NCI-H2107 (cell line): ENCODE measurements around the gene RPS19BP1.

Experiments used
- DNase-seq: peaks from one replicate; lab custom pipeline; 2025; lab: John Stamatoyannopoulos, UW

Gene RPS19BP1, protein sequence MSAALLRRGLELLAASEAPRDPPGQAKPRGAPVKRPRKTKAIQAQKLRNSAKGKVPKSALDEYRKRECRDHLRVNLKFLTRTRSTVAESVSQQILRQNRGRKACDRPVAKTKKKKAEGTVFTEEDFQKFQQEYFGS

DNA sequence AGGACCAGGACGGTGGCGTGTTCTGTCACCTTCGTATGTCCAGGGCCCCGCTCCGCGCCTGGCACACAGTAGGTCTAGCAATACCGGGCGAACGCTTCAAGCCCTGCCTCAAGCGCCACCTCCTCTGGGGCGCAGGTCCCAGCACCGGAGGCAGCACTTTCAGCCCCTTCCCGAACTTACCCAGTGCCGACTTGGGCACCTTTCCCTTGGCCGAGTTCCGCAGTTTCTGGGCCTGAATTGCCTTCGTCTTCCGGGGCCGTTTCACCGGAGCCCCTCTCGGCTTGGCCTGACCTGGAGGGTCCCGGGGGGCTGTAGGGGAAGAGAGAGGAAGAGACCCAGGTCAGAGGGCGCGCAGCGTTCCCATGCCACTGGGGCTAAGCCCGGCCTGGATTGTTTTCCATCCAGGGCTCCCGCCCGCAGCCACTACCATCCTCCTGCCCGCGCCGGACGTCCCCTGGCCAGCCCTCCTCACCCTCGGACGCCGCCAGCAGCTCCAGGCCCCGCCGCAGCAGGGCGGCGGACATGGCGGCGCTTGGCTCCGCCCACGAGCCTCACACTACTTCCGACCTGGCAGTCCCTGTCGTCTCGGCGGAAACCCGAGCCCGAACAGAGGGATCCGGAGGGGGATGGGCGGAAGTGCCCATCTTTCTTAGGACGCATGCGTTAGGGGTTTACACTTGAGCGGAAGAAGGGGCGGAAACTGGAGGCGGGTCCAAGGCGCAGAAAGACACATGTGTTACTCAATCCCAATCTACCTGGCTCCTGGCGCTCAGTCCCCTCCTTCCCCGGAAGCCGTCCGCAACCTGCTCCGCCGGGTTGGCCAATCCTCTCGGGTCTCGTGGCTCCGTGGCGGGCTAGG is at the start of gene RPS19BP1:
RPS19BP1 (minus strand) TSS at position 534 of the 859 bp plus-strand sequence; CDS start at position 524, 10 bp downstream.
- DNase-seq, result peak; percentile 93

DNA sequence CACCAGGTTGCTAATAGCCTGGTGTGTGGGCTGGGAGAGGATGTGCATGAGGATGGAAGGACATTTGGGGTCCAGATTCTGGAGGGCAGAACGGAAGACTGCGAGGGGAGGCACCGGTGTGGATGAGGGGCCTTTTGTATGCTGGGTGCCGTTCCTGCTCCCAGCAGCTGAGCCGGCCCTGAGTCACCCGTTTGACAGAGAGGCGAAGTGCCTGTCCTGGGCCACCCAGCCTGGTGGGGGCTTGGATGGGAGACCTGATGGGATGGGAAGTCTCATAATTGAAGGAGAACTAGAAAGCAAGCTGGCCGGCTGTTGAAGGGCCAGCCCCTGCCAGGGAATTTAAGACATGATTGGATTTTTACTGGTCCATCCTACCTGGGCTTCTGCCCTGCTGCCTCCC is 48.8 kb upstream of the RPS19BP1 start:
- no peak for DNase-seq

DNA sequence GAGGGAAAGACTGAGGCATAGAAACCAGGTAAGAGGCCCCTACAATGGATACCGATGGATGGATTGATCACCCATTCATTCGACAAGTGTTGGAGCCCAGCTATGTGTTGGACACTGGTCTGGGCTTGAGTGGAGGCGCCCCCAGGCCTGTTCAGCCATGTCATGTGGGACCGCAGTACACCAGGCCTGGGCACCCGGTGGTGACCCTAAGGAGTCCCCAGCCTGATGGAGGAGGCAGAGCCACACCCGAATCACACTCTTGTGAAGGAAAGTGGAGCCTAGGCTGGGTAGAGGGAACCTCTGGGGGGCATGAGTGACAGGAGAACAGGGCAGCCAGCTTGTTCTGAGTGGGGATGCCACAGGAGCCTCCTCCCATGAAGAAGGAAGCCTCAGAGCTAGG is 48.2 kb upstream of the RPS19BP1 start:
- no peak for DNase-seq

DNA sequence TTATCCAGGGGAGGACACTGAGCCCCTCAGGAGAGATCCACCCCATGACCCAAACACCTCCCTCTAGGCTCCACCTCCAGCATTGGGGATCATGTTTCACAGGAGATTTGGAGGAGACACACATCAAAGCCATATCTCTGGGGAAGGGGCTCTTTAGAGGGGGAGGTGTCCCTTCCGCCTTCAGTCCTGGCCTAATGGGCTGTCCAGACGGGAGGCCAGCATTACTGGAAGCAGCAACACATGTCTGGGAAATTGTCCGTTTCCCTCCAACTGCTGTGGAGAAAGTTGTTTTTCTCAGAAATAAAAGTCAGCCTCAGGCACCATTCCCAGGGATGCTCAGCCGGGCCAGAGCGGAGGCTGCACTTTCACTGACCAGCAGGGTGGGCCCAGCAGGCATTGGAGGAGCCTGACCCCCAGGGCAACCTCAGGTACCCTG is 47.5 kb upstream of the RPS19BP1 start:
- DNase-seq, result no peak

DNA sequence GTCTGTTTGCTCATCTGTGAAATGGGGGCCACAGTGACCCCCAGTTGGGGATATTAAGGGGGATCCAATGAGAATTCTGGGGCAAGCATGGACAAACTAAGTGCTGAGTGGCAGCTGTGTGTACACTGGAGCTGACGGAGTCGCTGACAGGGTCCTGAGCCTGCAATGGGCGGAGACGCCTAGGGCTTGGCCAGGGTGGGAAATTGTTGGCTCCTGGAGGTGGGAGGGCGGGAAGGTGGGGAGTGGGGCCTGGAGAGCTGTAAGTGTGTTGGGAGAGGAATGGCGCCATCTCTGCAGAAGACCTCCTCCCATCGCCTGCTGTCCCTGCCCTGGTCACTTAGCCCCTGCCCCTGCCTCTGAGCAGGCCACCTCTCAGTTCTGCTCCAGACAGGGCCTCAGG is 45.4 kb upstream of the RPS19BP1 start:
- DNase-seq, result no peak

DNA sequence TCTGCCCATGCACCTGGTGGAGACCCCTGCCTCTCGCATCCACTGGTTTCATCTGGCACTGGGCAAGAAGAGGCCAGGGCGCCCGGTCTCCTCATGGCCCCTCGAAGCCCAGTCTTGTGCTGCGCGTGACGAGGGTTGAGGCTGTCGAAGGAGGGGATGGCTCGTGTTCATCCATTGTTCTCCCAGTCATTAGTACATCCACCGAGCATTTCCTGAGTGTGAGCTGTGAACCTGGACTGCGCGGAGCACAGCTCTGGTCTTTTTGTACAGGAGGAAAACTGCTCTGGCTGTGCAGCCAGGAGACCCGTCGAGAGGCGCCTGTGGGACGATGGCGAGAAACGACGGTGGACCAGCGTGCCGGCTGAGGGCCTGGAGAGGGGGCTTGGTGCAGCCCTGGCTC is 44.8 kb upstream of the RPS19BP1 start:
- DNase-seq, result no peak

DNA sequence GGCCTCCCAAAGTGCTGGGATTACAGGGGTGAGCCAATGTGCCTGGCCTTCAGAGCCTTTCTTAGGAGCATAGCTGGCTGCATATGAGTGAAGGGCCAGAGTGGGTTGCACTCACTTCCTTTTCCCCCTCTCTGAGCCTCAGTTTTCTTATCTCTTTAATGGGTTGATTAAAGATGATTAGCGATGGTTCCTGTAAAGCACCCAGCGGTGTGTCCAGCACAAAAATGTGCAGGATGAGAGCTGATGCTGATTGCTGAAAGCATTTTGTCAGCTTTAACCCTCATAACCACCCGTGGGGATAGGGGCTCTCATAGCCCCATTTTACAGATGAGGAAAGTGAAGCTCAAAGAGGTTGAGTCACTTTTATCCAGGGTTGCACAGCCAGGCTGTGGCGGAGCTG is 43.5 kb upstream of the RPS19BP1 start:
- DNase-seq, result no peak

DNA sequence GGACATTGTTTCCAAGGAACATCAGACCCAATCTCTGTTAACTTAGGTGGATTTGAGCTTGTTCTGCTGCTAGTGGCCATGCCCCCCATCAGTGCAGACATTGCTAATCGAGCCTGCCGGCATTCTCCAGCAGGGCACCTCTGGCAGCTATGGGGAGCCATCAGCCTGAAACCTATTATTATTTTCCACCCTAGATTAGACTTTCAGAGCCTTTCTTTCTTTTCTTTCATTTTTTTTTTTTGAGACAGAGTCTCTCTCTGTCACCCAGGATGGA is 42.9 kb upstream of the RPS19BP1 start:
- DNase-seq, result no peak

DNA sequence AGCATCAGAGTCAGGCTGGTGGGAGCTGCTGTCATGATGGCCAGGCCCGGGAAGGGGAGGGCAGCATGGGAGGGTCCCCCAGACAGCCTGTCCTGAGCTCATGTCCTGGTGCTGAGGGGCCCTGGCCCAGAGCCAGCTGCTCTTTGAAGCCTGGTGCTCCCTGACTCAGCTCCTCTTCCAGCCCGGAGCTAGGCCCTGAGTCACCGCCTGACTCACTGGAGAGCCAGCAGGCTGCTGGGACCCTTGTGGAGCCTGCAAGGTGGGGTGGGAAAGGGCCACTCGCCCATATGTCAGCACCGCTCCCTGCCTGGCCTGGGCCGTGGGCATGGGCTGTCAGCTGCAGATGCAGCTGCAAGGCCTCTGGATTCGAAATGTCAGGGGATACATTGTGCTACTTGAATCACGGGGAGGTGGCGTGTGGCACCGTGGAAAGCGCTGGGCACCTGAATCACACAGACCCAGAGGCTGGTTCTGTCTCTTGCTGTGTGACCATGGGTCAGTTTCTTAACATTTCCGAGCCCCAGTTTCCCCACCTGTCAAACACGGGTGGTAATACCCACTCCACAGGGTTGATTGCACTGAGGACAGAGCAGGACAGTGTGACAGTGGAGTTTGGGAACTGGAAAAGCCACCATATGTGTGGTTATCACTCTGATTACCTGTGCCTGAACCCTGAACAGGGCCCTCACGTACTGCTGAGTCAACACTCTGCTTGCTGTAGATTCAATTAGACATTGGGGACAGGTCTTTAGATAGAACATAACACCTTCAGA is 42.4 kb upstream of the RPS19BP1 start:
- no peak for DNase-seq

DNA sequence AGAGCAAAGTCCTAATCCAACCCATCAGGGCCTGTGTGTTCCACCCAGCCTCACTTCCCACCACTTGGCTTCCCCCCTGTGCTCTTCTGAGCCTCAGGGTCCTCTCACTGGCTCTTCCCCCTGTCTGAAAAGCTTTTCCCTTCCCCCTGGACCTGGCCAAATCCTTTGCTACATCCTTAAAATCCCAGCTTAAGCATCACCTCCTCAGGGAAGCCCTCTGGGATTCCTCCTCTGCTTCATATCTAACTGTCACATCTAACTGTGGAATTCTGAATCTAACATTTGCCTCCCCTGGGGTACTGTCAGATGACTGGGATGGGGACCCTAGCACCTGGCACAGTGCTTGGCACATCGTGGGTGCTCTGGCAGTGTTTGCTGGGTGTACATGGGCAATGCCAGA is 39.0 kb upstream of the RPS19BP1 start:
- no peak for DNase-seq

DNA sequence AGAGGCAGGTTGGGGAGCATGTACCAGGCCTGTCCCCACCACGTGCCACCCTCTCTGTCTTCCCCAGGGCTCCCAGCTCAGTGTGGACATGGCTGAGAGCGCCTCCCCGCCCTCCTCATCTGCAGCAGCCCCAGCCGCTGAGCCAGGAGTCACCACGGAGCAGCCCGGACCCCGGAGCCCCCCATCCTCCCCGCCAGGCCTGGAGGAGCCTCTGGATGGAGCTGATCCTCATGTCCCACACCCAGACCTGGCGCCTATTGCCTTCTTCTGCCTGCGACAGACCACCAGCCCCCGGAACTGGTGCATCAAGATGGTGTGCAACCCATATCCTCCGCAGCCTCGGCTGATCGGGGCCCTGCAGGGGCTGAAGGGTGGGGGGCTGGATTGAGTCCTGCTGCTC is 38.1 kb upstream of the RPS19BP1 start, which contains the start of gene CACNA1I:
CACNA1I (plus strand) TSS at position 89 of the 400 bp plus-strand sequence; CDS start at position 89, 0 bp downstream.
- DNase-seq, result no peak

DNA sequence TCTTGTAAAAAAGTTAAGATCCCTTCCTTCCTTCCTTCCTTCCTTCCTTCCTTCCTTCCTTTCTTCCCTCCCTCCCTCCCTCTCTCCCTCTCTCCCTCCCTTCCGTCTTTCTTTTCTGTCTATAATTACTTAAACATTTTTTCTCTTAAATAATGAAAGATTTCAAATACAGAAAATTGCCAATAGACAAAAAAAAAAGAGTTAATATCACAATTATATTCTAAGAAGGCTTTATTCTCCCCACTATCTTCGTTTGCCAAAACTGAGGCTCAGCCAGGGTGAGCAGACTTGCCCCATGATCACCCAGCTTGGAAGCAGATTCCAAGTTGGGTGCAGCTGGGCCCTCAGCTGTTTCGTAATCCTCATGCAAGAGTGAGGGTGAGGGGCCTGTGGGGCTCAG is 37.7 kb upstream of the RPS19BP1 start:
- DNase-seq, result no peak

DNA sequence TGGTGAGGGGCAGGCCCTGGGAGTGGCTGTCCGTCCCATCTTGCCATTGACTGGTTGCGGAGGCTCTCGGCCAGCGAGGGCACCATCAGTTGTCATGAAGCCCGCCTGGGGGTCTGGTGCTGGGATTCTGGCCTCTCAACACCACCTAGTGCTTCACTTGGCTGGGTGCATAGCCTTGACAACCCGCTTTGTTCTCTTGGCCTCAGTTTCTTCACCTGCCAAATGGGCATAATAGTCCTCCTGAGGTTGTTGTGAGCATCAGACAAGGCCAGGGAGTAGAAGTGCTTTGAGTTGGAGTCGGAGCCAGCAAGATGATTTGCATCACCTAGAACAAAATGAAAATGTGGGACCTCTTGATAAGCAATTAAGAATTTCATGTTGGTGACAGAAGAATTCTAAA is 36.5 kb upstream of the RPS19BP1 start:
- no peak for DNase-seq

DNA sequence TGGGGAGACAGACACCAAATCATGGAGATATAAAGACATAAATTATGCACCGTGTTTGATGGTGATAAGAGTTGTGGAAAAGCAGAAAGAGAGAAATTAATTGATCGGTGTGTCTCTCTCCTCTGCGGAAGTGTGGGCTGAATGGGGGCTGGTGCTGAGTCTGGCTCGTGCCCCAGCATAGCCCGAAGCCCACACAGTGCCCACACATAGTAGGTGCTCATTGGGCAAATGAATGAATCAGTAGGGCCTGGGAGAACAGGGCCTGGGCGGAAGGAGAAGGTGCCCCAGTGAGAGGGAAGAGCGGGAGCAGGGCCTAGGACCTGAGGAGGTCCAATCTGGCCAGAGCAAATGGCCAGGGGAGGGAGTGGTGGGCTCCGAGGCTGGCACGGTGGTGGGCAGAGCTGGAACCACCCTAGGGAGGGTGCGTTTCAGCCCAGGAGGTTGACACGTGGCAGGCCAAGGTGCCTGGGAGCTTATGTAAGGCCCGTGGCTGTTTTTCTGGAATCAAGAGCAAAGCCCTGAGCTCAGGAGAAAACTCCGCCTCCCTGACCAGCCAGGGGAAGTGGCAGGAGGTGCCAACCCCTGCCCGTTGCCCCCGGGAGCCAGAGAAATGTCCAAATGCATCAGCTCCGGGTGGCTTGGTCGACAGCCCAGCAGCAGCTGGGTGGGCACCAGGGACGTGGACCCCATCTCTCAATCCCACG is 35.9 kb upstream of the RPS19BP1 start:
- no peak for DNase-seq

DNA sequence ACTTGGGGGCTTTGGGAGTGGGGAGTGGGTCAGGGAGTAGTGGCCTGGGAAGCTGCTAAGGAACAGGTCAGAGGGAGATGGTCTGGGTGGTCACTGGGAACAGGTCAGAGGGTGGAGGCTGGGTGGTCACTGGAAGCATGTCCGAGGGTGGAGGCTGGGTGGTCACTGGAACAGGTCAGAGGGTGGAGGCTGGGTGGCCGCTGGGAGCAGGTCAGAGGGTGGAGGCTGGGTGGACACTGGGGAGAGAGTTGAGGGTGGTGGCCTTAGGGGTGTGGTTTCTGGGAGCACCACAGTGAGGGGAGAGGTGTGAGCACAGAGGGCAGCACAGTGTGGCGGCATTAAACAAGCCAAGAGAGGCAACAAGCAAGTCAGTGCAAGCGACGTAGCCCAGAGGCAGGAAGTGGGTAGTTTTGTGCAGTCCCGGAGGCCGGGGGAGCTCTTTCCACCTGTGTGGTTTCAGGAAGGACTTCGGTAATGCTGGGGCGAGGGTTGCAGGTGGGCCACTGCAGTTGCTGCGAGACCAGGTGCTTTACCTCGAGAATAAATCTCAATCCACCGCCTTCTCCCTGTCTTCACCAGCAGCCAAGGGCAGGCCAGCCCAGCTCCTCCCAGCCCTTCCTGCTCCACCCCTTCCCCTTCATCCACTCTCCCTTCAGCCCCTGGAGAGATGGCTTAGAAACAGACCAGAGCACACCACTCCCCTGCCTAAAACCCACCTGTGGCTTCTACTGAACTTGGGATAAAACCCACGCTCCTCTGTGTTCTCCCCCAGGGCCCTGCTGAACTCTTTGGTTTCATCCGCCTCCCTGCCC is 34.8 kb upstream of the RPS19BP1 start:
- no peak for DNase-seq

DNA sequence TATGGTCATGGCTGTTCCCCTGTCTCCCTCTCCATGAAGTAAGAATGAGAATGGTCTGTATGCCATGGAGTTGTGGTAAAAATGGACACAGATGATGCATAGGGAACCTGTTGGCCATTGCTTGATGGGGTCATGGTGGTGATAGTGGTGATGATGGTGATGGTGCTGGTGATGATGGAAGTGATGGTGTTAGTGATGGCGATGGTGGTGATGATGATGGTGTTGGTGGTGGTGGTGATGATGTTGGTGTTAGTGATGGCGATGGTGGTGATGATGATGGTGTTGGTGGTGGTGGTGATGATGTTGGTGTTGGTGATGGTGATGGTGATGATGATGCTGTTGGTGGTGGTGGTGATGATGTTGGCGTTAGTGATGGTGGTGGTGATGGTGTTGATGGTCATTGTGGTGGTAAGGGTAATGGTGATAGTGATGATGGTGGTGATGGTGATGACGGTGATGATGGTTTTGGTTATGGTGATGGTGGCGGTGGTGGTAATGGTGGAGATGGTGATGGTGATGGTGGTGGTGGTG is 32.9 kb upstream of the RPS19BP1 start:
- no peak for DNase-seq

DNA sequence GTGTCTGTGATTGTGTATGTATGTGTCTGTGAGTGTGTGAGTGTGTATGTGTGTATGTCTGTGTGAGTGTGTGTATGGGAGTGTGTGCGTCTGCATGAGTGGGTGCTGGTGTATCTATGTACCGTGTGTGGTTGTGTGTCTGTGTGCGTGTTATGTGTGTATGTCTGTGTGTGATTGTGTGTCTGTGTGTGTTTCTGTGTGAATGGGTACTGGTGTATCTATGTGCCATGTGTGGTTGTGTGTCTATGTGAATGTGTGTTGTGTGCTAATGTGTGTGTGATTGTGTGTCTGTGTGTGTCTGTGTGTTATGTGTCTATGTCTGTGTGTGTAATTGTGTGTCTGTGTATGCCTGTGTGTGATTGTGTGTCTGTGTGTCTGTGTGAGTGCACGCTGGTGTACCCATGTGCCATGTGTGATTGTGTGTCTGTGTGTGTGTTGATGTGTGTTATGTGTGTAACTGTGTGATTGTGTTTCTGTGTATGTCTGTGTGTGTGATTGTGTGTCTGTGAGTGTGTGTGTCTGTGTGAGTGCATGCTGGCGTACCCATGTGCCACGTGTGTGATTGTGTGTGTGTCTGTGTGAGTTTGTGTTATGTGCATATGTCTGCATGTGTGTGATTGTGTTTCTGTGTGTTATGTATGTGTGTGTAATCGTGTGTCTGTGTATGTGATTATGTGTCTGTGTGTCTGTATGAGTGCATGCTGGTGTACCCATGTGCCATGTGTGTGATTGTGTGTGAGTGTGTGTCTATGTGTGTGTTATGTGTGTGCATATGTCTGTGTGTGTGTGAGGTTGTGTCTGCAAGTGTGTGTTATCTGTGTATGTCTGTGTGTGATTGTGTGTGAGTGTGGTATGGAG is 31.3 kb upstream of the RPS19BP1 start:
- DNase-seq, result no peak

DNA sequence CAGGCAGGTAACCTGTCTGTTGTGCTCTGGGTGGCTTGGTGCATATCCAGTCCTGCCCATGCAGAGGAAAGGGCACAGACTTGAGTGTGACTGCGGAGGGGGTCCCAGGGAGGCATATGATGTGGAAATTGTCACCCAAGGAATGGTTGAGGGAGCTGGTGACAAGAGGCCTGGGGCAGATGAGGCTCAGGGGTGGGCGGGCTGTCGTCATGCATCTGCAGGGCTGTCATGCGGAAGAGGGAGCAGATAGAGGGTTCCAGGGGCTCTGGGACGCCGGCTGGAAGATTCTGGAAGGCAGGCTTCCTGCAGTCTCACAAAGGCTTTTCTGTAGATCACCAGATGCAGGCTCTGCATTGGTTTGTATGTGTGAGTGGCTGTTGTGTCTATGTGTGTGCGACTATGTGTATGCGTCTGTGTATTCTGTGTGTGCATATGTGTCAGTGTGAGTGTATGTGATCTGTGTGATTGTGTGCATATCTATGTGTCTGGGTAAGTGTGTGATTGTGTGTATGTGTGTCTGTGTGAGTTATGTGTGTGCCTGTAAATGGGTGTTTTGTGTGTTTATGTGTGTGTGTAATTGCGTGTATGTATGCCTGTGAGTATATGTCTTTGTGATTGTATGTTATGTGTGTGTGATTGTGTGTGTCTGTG is 30.4 kb upstream of the RPS19BP1 start:
- DNase-seq, result no peak

DNA sequence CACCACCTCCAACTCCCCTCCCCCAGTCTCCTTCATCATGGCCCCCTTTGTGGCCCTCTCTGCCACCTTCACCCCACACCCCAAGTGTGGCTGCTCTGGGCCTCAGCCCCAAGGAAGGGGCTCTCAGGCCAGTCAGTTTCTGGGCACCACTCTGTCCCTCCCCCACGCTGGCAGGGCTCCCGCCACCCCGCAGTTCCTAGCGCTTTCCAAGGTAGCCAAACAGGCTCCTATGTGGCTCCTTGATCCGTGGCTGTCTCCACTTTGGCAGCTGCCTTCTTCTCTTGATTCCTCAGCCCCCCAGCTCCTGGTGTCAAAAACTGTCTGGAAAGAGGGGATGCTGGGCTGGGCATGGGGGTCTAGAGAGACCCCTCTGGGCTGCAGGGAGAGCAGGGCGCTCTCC is 27.6 kb upstream of the RPS19BP1 start:
- no peak for DNase-seq
